Stimulated activated CD4-positive, alpha-beta T cell treated with anti-CD3 and anti-CD28 coated beads, TNF-alpha, amount 100 ng/mL, for 48 hours (primary cell): Measurements from ENCODE around the gene TCTN1.
"Not testable (repeated sequence)": the region's sequence is repeated elsewhere in the genome, so short reads cannot be mapped to it uniquely, and the experiment has no call there.

Source experiments
- DNase-seq, 3 donors: peaks; one replicate each; pipeline ENCODE4 v3.0.0-alpha.2; 2020; ENCODE audit warnings: low read depth in 3 of 3

TCTN1 gene

GRCh38 chr12:110613771-110614684 lies at the start of gene TCTN1:
Gene TCTN1 (plus strand): TSS chr12:110614129. CDS start chr12:110614183, 54 bp downstream.
- DNase-seq, result peak; percentile 94 to 98 (median 95)

- no peak for DNase-seq
Measured at GRCh38 chr12:110564471-110564991, 49.4 kb upstream of the TCTN1 start.

- no peak for DNase-seq
Measured at GRCh38 chr12:110565894-110566871, 47.7 kb upstream of the TCTN1 start.

GRCh38 chr12:110566993-110567392 lies 46.9 kb upstream of the TCTN1 start:
- no peak for DNase-seq

- no peak for DNase-seq
Measured at GRCh38 chr12:110568752-110569151, 45.2 kb upstream of the TCTN1 start.

- DNase-seq, result not testable (repeated sequence)
Measured at GRCh38 chr12:110569838-110570237, 44.1 kb upstream of the TCTN1 start.

- DNase-seq, result not testable (repeated sequence)
Measured at GRCh38 chr12:110570798-110571197, 43.1 kb upstream of the TCTN1 start.

- DNase-seq, result no peak
Measured at GRCh38 chr12:110574044-110574443, 39.9 kb upstream of the TCTN1 start.

- not testable (repeated sequence) for DNase-seq
Measured at GRCh38 chr12:110574717-110575230, 39.2 kb upstream of the TCTN1 start.

GRCh38 chr12:110575326-110575725 lies 38.6 kb upstream of the TCTN1 start:
- no peak for DNase-seq

- no peak for DNase-seq
Measured at GRCh38 chr12:110576504-110576903, 37.4 kb upstream of the TCTN1 start.

GRCh38 chr12:110577864-110578693 lies 35.9 kb upstream of the TCTN1 start:
- DNase-seq, result no peak

GRCh38 chr12:110578694-110579534 lies 35.0 kb upstream of the TCTN1 start:
- peak in 1 of 3 donors; percentile 25 for DNase-seq

GRCh38 chr12:110579535-110580253 lies 34.2 kb upstream of the TCTN1 start:
- DNase-seq, result no peak

- DNase-seq, result no peak
Measured at GRCh38 chr12:110581931-110582275, 32.0 kb upstream of the TCTN1 start.

GRCh38 chr12:110582276-110583136 lies 31.4 kb upstream of the TCTN1 start:
- peak in 2 of 3 donors; percentile 52 to 57 for DNase-seq

GRCh38 chr12:110583137-110584059 lies 30.5 kb upstream of the TCTN1 start, which contains the start of gene PPTC7:
Gene PPTC7 (minus strand): TSS chr12:110583318. CDS start chr12:110583031, 287 bp downstream.
- peak; percentile 95 to 98 (median 97) for DNase-seq
